Measurements from ENCODE around the gene ARHGEF2.

- TF ChIP-seq CTCF (conservative IDR thresholded peaks at IDR 0.05; ENCODE audit: low read length) (no peak), EZH2phosphoT487 (IDR thresholded peaks at IDR 0.05; ENCODE audit: borderline replicate concordance, low read depth, low read length) (no peak)
Observed at GRCh38 chr1:155968051-155968400, 10.3 kb downstream of the ARHGEF2 start.
